OCI-LY1 (cell line): ENCODE data around the gene OR2L3.

Experiments
- H2AFZ ChIP-seq: fragments of 200-600 bp; sonication (generic), shearing (Covaris generic); 2 replicates; pipeline ENCODE4 v1.6.0; 2014; ENCODE audit warnings: antibody characterized with exemption, mild to moderate bottlenecking, low read length
- H3F3A ChIP-seq: fragments of 200-600 bp; sonication (generic), shearing (Covaris generic); 2 replicates; pipeline ENCODE4 v1.6.0; 2014; ENCODE audit warnings: mild to moderate bottlenecking, antibody characterized with exemption, low read length, moderate library complexity; ENCODE audit not compliant: insufficient read depth
- H3K27ac ChIP-seq: fragments of 200-600 bp; sonication (generic); 2 replicates; pipeline ENCODE4 v1.5.1; 2014; ENCODE audit warnings: low read length, mixed run types, mild to moderate bottlenecking, low read depth; ENCODE audit not compliant: poor library complexity, severe bottlenecking
- H3K27me3 ChIP-seq: fragments of 200-600 bp; sonication (generic); 2 replicates; pipeline ENCODE4 v1.6.0; 2014; ENCODE audit warnings: antibody characterized with exemption, mild to moderate bottlenecking, low read length, moderate library complexity; ENCODE audit not compliant: insufficient read depth
- H3K36me3 ChIP-seq: fragments of 200-600 bp; sonication (generic); 2 replicates; pipeline ENCODE4 v1.6.1; 2014; ENCODE audit warnings: mild to moderate bottlenecking, antibody characterized with exemption, low read length, moderate library complexity, mixed read lengths; ENCODE audit not compliant: insufficient read depth
- H3K4me1 ChIP-seq: fragments of 200-600 bp; sonication (generic); 2 replicates; pipeline ENCODE4 v1.5.1; 2014; ENCODE audit warnings: mild to moderate bottlenecking, low read length, moderate library complexity; ENCODE audit not compliant: insufficient read depth, severe bottlenecking
- H3K4me2 ChIP-seq: fragments of 200-600 bp; sonication (generic), shearing (Covaris generic); 2 replicates; pipeline ENCODE4 v1.6.1; 2014; ENCODE audit warnings: low read length
- H3K4me3 ChIP-seq: fragments of 200-600 bp; sonication (generic); 2 replicates; pipeline ENCODE4 v1.5.1; 2014; ENCODE audit warnings: low read length, low read depth, mild to moderate bottlenecking, mixed read lengths; ENCODE audit not compliant: poor library complexity, severe bottlenecking
- H3K79me2 ChIP-seq: fragments of 200-600 bp; shearing (Covaris generic); 2 replicates; pipeline ENCODE4 v1.6.1; 2016; ENCODE audit warnings: mixed run types, low read length, mixed read lengths; ENCODE audit not compliant: insufficient read depth
- H3K9ac ChIP-seq: fragments of 200-600 bp; sonication (generic), shearing (Covaris generic); 2 replicates; pipeline ENCODE4 v1.6.1; 2014; ENCODE audit warnings: mild to moderate bottlenecking, low read length, mixed read lengths
- H3K9me2 ChIP-seq: fragments of 200-600 bp; sonication (generic), shearing (Covaris generic); 2 replicates; pipeline ENCODE4 v1.6.1; 2014; ENCODE audit warnings: low read depth, mild to moderate bottlenecking, low read length, mixed read lengths
- H3K9me3 ChIP-seq: fragments of 200-600 bp; shearing (Covaris generic); 2 replicates; pipeline ENCODE4 v1.6.1; 2014; ENCODE audit warnings: low read length, mixed read lengths
- H4K20me1 ChIP-seq: fragments of 200-600 bp; sonication (generic), shearing (Covaris generic); 2 replicates; pipeline ENCODE4 v1.6.0; 2016; ENCODE audit warnings: mild to moderate bottlenecking, low read length; ENCODE audit not compliant: insufficient read depth
- CTCF ChIP-seq: fragments of 200-600 bp; sonication (generic), shearing (Covaris generic); IDR thresholded peaks from 2 replicates; pipeline ENCODE4 v1.5.1; 2017; ENCODE audit warnings: mild to moderate bottlenecking, antibody characterized with exemption, low read length, moderate library complexity, mixed read lengths
- EZH2 ChIP-seq: fragments of 200-600 bp; sonication (generic), shearing (Covaris generic); IDR thresholded peaks from 2 replicates; pipeline ENCODE4 v1.8.0; 2017; ENCODE audit warnings: borderline replicate concordance, mixed run types, mild to moderate bottlenecking, antibody characterized with exemption, low read length, moderate library complexity, mixed read lengths

Gene OR2L3

DNA sequence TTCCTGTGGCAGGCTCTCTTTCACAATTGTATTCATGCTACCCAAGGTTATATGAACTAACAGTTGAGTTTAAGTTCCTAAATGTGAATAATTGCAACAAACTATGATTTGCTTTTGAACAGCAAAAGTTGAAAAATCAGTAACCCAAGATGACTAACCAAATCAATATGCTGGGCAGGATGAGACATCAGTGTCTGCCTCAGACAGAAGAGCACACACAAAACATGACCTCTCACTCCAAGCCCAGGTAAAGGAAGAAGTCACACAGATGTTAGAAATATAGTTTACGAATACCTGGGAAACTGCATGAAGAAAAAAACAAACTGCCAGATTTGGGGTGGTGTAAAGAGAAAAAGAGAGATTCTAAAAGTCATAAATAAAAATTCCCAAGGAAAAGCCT is 51.9 kb downstream of the OR2L3 start:
- no peaks in the 10 kb centered on the region for H3K27me3 ChIP-seq
- no peak overlapping the region for H3K27ac ChIP-seq
- no peaks in the 10 kb centered on the region for H3K36me3 ChIP-seq
- H3K79me2 ChIP-seq: no peaks in the 10 kb centered on the region
- H3K9me3 ChIP-seq: no peaks in the 10 kb centered on the region
- no peaks in the 10 kb centered on the region for H4K20me1 ChIP-seq
- H3K4me2 ChIP-seq: no peak overlapping the region
- H3K4me1 ChIP-seq: no peaks in the 10 kb centered on the region
- no peak overlapping the region for H3K4me3 ChIP-seq
- no peak overlapping the region for H2AFZ ChIP-seq
- no peak overlapping the region for H3K9ac ChIP-seq
- H3F3A ChIP-seq: no peaks in the 10 kb centered on the region
- TF ChIP-seq CTCF (no peak), EZH2 (no peak)
- H3K9me2 ChIP-seq: no peaks in the 10 kb centered on the region

DNA sequence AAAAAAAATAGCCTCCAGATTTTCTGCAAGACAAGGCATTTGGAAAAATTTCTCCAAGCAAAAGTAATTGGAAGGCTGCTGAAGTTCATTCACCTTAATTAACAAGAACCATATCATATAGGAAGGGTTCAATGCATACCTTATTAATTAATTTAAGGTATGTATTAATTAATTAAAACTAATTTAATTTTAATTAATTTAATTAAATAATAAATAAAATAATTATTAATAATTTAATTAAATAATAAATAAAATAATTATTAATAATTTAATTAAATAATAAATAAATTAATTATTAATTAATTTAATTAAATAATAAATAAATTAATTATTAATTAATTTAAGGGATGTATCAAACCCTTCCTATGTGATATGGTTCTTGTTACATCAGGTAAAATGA is 56.2 kb downstream of the OR2L3 start:
- Histone ChIP-seq H3K4me3 (no peak overlapping the region), H2AFZ (no peak overlapping the region), H3K4me1 (no peaks in the 10 kb centered on the region), H3K79me2 (no peaks in the 10 kb centered on the region), H3K27ac (no peak overlapping the region), H3K4me2 (no peak overlapping the region), H3K27me3 (no peaks in the 10 kb centered on the region), H3F3A (no peaks in the 10 kb centered on the region), H3K36me3 (no peaks in the 10 kb centered on the region), H3K9me2 (no peaks in the 10 kb centered on the region), H3K9me3 (no peaks in the 10 kb centered on the region), H3K9ac (no peak overlapping the region), H4K20me1 (no peaks in the 10 kb centered on the region)
- TF ChIP-seq CTCF: no peak
- TF ChIP-seq EZH2: no peak

- peaks cover 6% of the 10 kb centered on the region; the same call in 1 of the 2 replicates for H3K9me3 ChIP-seq
- H2AFZ ChIP-seq: no peak overlapping the region
These were observed 64.5 kb downstream of the OR2L3 start for GRCh38 chr1:248111157-248111556.

More at GRCh38 chr1:248111157-248111556, 64.5 kb downstream of the OR2L3 start:
- Histone ChIP-seq H3K9ac (no peak overlapping the region), H3K36me3 (no peaks in the 10 kb centered on the region), H3F3A (no peaks in the 10 kb centered on the region), H3K79me2 (no peaks in the 10 kb centered on the region), H3K4me1 (no peaks in the 10 kb centered on the region), H3K27me3 (no peaks in the 10 kb centered on the region), H4K20me1 (no peaks in the 10 kb centered on the region), H3K4me2 (no peak overlapping the region), H3K27ac (no peak overlapping the region), H3K9me2 (no peaks in the 10 kb centered on the region), H3K4me3 (no peak overlapping the region)
- TF ChIP-seq CTCF (no peak), EZH2 (no peak)
